Panc1 (cell line): ENCODE measurements around the gene SPDYC. TPM values are rescaled to one million over a fixed set of nuclear protein-coding genes. Genes with fewer than 3 reads are reported as not detected.

Source experiments
- ATAC-seq: fragments of 200-7000 bp; cut with Tn5 transposase; 2 replicates; pipeline ENCODE4 v1.9.1; 2020; ENCODE audit warnings: mild to moderate bottlenecking, moderate library complexity
- BruUV-seq: library from RNA; stranded (reverse); fragments of 400-500 nt; replicated peaks from 2 replicates; lab custom pipeline; 2021; lab: Mats Ljungman, UMichigan
- CTCF ChIA-PET: fragments of 300-600 bp; sonication (Branson Sonifier 250); formaldehyde crosslinking; loops from one replicate; lab custom pipeline; 2022; ENCODE audit warnings: antibody characterized with exemption; lab: Charles Lee
- POLR2A ChIA-PET: fragments of 300-600 bp; sonication (Branson Sonifier 250); formaldehyde crosslinking; loops from one replicate; lab custom pipeline; 2022; ENCODE audit warnings: antibody characterized with exemption; lab: Charles Lee
- DNase-seq: peaks from one replicate; pipeline ENCODE4 v3.0.0-alpha.2; 2010; ENCODE audit warnings: low read depth, low spot score
- H3K27ac ChIP-seq: 2 replicates; pipeline ENCODE4 v1.5.1; 2011; ENCODE audit warnings: mild to moderate bottlenecking, low read length, inconsistent platforms
- H3K27me3 ChIP-seq: fragments of 200-500 bp; sonication (Bioruptor generic); 2 replicates; pipeline ENCODE4 v1.6.0; 2014; ENCODE audit warnings: low read length, inconsistent platforms; ENCODE audit not compliant: control insufficient read depth, insufficient read depth
- H3K36me3 ChIP-seq: fragments of 200-500 bp; sonication (Bioruptor generic); 2 replicates; pipeline ENCODE4 v1.5.1; 2014; ENCODE audit warnings: inconsistent platforms, mild to moderate bottlenecking, low read length, moderate library complexity; ENCODE audit not compliant: control insufficient read depth, insufficient read depth
- H3K4me1 ChIP-seq: 2 replicates; pipeline ENCODE4 v1.5.1; 2011; ENCODE audit warnings: inconsistent platforms, mild to moderate bottlenecking, low read length, moderate library complexity; ENCODE audit not compliant: control insufficient read depth, insufficient read depth
- H3K4me3 ChIP-seq, 2 experiments: 2 replicates each; pipeline ENCODE4 v1.5.1; 2011 to 2012; ENCODE audit warnings: low read depth in 2 of 2, low read length in 2 of 2, mild to moderate bottlenecking in 2 of 2, inconsistent platforms in 1 of 2, moderate library complexity in 1 of 2
- H3K9me3 ChIP-seq: fragments of 200-500 bp; sonication (Bioruptor generic); 2 replicates; pipeline ENCODE4 v1.5.1; 2014; ENCODE audit warnings: low read depth, mild to moderate bottlenecking, inconsistent platforms, low read length, moderate library complexity; ENCODE audit not compliant: control insufficient read depth, insufficient read depth
- POLR2AphosphoS5 ChIP-seq: IDR thresholded peaks from 2 replicates; pipeline ENCODE4 v1.6.1; 2012; ENCODE audit warnings: mild to moderate bottlenecking, low read depth, low read length, moderate library complexity
- REST ChIP-seq, 2 experiments: IDR thresholded peaks; 2 replicates each; pipeline ENCODE4 v1.6.1; 2011 to 2012; ENCODE audit warnings: low read depth in 2 of 2, control low read depth in 1 of 2, low read length in 1 of 2, mild to moderate bottlenecking in 1 of 2, moderate library complexity in 1 of 2; ENCODE audit not compliant: insufficient read depth in 1 of 2
- SIN3A ChIP-seq: IDR thresholded peaks from 2 replicates; pipeline ENCODE4 v1.6.1; 2012; ENCODE audit warnings: low read depth, mild to moderate bottlenecking, low read length, moderate library complexity, borderline replicate concordance; ENCODE audit not compliant: insufficient read depth
- TCF7L2 ChIP-seq: IDR thresholded peaks from 2 replicates; pipeline ENCODE4 v1.6.1; 2011; ENCODE audit warnings: mild to moderate bottlenecking, low read depth, low read length, inconsistent platforms
- in situ Hi-C: cut with HindIII; loops from 2 replicates; pipeline ENCODE4 v1.10.0; 2016; ENCODE audit warnings: low sequenced_read_pairs, low pct_unique_long_range_greater_than_20kb
- intact Hi-C: fragments of 100-400 bp; cut with micrococcal nuclease; formaldehyde crosslinking; loops from one replicate; pipeline ENCODE4 v1.10.0; 2022; ENCODE audit not compliant: unreplicated experiment
- total RNA-seq: library from RNA; stranded (reverse); gene quantifications from one replicate; pipeline ENCODE4 v1.2.1, GENCODE V29; 2021; ENCODE audit not compliant: unreplicated experiment
- TF ChIP-seq, protein P1 (sequence below): fragments of 450-650 bp; IDR thresholded peaks from 2 replicates; pipeline ENCODE4 v1.5.1; 2017; ENCODE audit warnings: mild to moderate bottlenecking

The SPDYC gene
- total RNA-seq, 1 experiment from 2014 or later = not detected

GRCh38 chr11:65132988-65133700 lies 36.9 kb upstream of the SPDYC start:
- ATAC-seq = no peak
- ChIA-PET POLR2A (no interaction called here), CTCF (no interaction called here)
- BruUV-seq = TSS peak; percentile 71
- Histone ChIP-seq H3K4me1 (peaks cover 16% of the 10 kb centered on the region), H3K36me3 (peaks cover 9% of the 10 kb centered on the region; the same call in 1 of the 2 replicates), H3K27ac (peak overlapping the region; percentile 99), H3K27me3 (no peaks in the 10 kb centered on the region), H3K9me3 (no peaks in the 10 kb centered on the region), H3K4me3 (peak overlapping the region; percentile 91 to 96)
- intact Hi-C loops = loop anchor here (10.0 kb wide), 1 partner anchor 52 kb away; the partner anchor contains the start of gene CAPN1
- DNase-seq = no peak
- TF ChIP-seq SIN3A (no peak), POLR2AphosphoS5 (no peak), TCF7L2 (no peak), REST (IDR thresholded peaks at IDR 0.05; ENCODE audit: insufficient read depth in 1 of 2, low read depth in 2 of 2, low read length in 1 of 2) (no peak)
- TF ChIP-seq, protein P1, sequence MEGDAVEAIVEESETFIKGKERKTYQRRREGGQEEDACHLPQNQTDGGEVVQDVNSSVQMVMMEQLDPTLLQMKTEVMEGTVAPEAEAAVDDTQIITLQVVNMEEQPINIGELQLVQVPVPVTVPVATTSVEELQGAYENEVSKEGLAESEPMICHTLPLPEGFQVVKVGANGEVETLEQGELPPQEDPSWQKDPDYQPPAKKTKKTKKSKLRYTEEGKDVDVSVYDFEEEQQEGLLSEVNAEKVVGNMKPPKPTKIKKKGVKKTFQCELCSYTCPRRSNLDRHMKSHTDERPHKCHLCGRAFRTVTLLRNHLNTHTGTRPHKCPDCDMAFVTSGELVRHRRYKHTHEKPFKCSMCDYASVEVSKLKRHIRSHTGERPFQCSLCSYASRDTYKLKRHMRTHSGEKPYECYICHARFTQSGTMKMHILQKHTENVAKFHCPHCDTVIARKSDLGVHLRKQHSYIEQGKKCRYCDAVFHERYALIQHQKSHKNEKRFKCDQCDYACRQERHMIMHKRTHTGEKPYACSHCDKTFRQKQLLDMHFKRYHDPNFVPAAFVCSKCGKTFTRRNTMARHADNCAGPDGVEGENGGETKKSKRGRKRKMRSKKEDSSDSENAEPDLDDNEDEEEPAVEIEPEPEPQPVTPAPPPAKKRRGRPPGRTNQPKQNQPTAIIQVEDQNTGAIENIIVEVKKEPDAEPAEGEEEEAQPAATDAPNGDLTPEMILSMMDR = no peak
- in situ Hi-C loops = no loop called here

GRCh38 chr11:65133724-65134123 lies 36.3 kb upstream of the SPDYC start:
- no peaks in the 10 kb centered on the region for H3K9me3 ChIP-seq
- CTCF ChIA-PET = no interaction called here
- no peak for ATAC-seq
- TF ChIP-seq SIN3A (no peak), REST (IDR thresholded peaks at IDR 0.05; ENCODE audit: insufficient read depth in 1 of 2, low read depth in 2 of 2, low read length in 1 of 2) (no peak), TCF7L2 (no peak), POLR2AphosphoS5 (no peak)
- TF ChIP-seq, protein P1 = no peak
- no peaks in the 10 kb centered on the region for H3K27me3 ChIP-seq
- intact Hi-C loops (loop anchor here (10.0 kb wide), 1 partner anchor 51 kb away; the partner anchor contains the start of gene CAPN1), in situ Hi-C loops (no loop called here)
- BruUV-seq = no TSS peak
- H3K4me3 ChIP-seq = peak overlapping the region; percentile 91 to 96
- no peak for DNase-seq
- H3K27ac ChIP-seq = peak overlapping the region; percentile 99
- peaks cover 16% of the 10 kb centered on the region for H3K4me1 ChIP-seq
- POLR2A ChIA-PET = interaction anchor here (2.3 kb wide), 1 partner anchor 12 kb away, joined by 10 read pairs; the partner anchor contains the start of genes FAU and MRPL49
- peaks cover 9% of the 10 kb centered on the region; the same call in 1 of the 2 replicates for H3K36me3 ChIP-seq
